NCI-H446 (cell line): ENCODE results near the gene KISS1R.
A peak's percentile ranks its signal among the peaks of the same experiment; 100 is the strongest.
"Not testable (repeated sequence)": the region's sequence is repeated elsewhere in the genome, so short reads cannot be mapped to it uniquely, and the experiment has no call there.

Source experiments
- DNase-seq, 2 experiments: peaks; one replicate each; lab custom pipeline; 2025; lab: John Stamatoyannopoulos, UW

Gene KISS1R

GRCh38 chr19:917323-918151 lies at the start of gene KISS1R:
Gene KISS1R (plus strand): TSS chr19:917333. CDS start chr19:917503, 170 bp downstream.
- DNase-seq: no peak

GRCh38 chr19:867855-868457 lies 49.2 kb upstream of the KISS1R start:
- DNase-seq: no peak

- no peak for DNase-seq
Measured at GRCh38 chr19:868458-869244, 48.5 kb upstream of the KISS1R start.

GRCh38 chr19:869245-870177 lies 47.6 kb upstream of the KISS1R start:
- no peak for DNase-seq

- DNase-seq: no peak
Measured at GRCh38 chr19:870314-870713, 46.8 kb upstream of the KISS1R start.

GRCh38 chr19:870963-871401 lies 46.2 kb upstream of the KISS1R start:
- DNase-seq: peak in 1 of 2 experiments; percentile 85

- no peak for DNase-seq
Measured at GRCh38 chr19:871446-872265, 45.5 kb upstream of the KISS1R start.

- DNase-seq: no peak
Measured at GRCh38 chr19:872266-872951, 44.7 kb upstream of the KISS1R start.

- no peak for DNase-seq
Measured at GRCh38 chr19:873084-873483, 44.0 kb upstream of the KISS1R start.

- DNase-seq: no peak
Measured at GRCh38 chr19:873561-874041, 43.5 kb upstream of the KISS1R start.

GRCh38 chr19:875265-875879 lies 41.8 kb upstream of the KISS1R start:
- no peak for DNase-seq

- DNase-seq: no peak
Measured at GRCh38 chr19:876089-876488, 41.0 kb upstream of the KISS1R start.

- no peak for DNase-seq
Measured at GRCh38 chr19:876780-877314, 40.3 kb upstream of the KISS1R start.

GRCh38 chr19:877992-878660 lies 39.0 kb upstream of the KISS1R start:
- DNase-seq: not testable (repeated sequence)

GRCh38 chr19:878751-879561 lies 38.2 kb upstream of the KISS1R start:
- DNase-seq: not testable (repeated sequence)

- DNase-seq: no peak
Measured at GRCh38 chr19:879711-880438, 37.3 kb upstream of the KISS1R start.
